ENCODE measurements around the gene ADORA1. TPM values are rescaled to one million over a fixed set of nuclear protein-coding genes. Genes with fewer than 3 reads are reported as not detected.

The ADORA1 gene
- polyA plus RNA-seq, 3 donors, result 0.13 to 1.1 TPM; not detected in 1

DNA sequence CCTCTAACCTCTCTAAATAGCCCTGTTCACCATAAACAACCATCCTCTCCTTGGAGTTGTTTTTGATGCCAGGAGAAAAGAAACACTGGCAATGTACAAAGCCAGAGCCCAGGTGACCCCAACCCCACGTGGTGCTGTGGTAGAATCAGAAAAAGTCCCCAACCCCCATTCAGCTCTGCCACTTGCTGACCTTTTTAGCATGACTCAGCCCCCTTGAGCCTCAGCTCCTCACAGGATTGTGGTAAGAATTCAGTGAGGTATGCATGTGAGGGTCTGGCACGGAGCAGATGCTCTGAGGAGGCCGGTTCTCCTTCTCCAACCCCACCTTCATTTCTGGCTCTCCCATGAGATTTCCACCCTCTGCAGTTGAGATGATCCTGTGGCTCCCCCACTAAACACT, 70.1 kb downstream of the ADORA1 start:
- no peak overlapping the region for H3K27ac ChIP-seq (ENCODE audit: low read depth in 1 of 2, low read length in 2 of 2)
- no peak overlapping the region for H3K27ac Mint-ChIP-seq
- H3K27me3 ChIP-seq (ENCODE audit: control insufficient read depth in 2 of 2, insufficient read depth in 2 of 2, low read length in 2 of 2), result no peaks in the 10 kb centered on the region
- no peaks in the 10 kb centered on the region for H3K79me2 ChIP-seq (ENCODE audit: insufficient read depth, low read length)
- H3K27me3 Mint-ChIP-seq (ENCODE audit: low read depth in 3 of 3), result peaks cover 0 to 7% (median 2%) of the 10 kb centered on the region in 3 donors
- TF ChIP-seq CTCF (IDR thresholded peaks at IDR 0.05), result no peak
- no peaks in the 10 kb centered on the region for H4K20me1 ChIP-seq (ENCODE audit: insufficient read depth, low read length)
- intact Hi-C loops (cut with micrococcal nuclease), result no loop called here
- peaks cover 36 to 37% of the 10 kb centered on the region in 2 donors for H3K4me1 ChIP-seq (ENCODE audit: control insufficient read depth in 1 of 2, insufficient read depth in 2 of 2, low read length in 2 of 2)
- H3K4me1 Mint-ChIP-seq, result peaks cover 47% of the 10 kb centered on the region
- peaks cover 0 to 9% of the 10 kb centered on the region in 2 donors for H3K36me3 Mint-ChIP-seq
- no peak overlapping the region for H3K4me3 Mint-ChIP-seq
- H3K9me3 Mint-ChIP-seq, result peaks cover 0 to 6% (median 3%) of the 10 kb centered on the region in 7 donors
- peaks cover 0 to 3% of the 10 kb centered on the region in 2 donors for H3K9me3 ChIP-seq (replicated peaks in 1 of 2; ENCODE audit: control insufficient read depth in 1 of 2, insufficient read depth in 1 of 2, low read length in 2 of 2)
- H2AFZ ChIP-seq (ENCODE audit: insufficient read depth, low read depth, low read length, poor library complexity, severe bottlenecking), result no peak overlapping the region
- H3K4me2 ChIP-seq (replicated peaks; ENCODE audit: extremely low read depth, low read length, poor library complexity, severe bottlenecking), result no peak overlapping the region
- H3K9ac ChIP-seq (ENCODE audit: insufficient read depth, low read length, poor library complexity, severe bottlenecking), result no peak overlapping the region
- no CpG with 5 or more reads among the region's 3 CpGs for WGBS (ENCODE audit: insufficient coverage)
- DNase-seq, result no peak
- H3K4me3 ChIP-seq (replicated peaks in 1 of 3; ENCODE audit: low read depth in 2 of 3, low read length in 3 of 3), result no peak overlapping the region
- H3K36me3 ChIP-seq (replicated peaks in 1 of 2; ENCODE audit: control insufficient read depth in 1 of 2, insufficient read depth in 2 of 2, low read length in 2 of 2), result no peaks in the 10 kb centered on the region

DNA sequence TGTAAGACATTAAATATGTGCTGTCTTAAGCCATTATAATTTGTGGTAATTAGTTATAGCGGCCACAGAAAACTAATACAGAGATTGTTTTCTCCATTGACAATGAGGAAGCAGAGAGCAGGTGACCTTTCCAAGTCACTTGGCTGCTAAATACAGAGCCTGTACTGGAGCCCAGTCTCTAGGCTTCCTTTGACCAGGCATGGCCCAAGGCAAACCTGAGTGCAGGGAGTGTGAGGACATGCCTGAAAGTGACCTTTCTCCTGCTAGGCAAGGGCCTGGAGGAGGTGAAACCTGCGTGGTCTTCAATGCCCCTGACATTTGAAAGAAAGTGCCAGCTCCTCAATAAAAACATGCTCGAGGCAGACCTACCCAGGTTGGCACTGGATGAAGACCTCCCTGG, 71.5 kb downstream of the ADORA1 start:
- no peak for DNase-seq
- Mint-ChIP-seq H3K27ac (peak overlapping the region in 1 of 7 donors; percentile 8), H3K4me1 (peaks cover 60% of the 10 kb centered on the region), H3K4me3 (no peak overlapping the region), H3K9me3 (peaks cover 0 to 9% (median 3%) of the 10 kb centered on the region in 7 donors), H3K36me3 (peaks cover 0 to 10% of the 10 kb centered on the region in 2 donors), H3K27me3 (ENCODE audit: low read depth in 3 of 3) (peaks cover 0 to 8% (median 2%) of the 10 kb centered on the region in 3 donors)
- H3K4me1 ChIP-seq (ENCODE audit: control insufficient read depth in 1 of 2, insufficient read depth in 2 of 2, low read length in 2 of 2), result peaks cover 47 to 48% of the 10 kb centered on the region in 2 donors
- no peak overlapping the region for H3K9ac ChIP-seq (ENCODE audit: insufficient read depth, low read length, poor library complexity, severe bottlenecking)
- no peaks in the 10 kb centered on the region for H4K20me1 ChIP-seq (ENCODE audit: insufficient read depth, low read length)
- no peak overlapping the region for H3K4me3 ChIP-seq (replicated peaks in 1 of 3; ENCODE audit: low read depth in 2 of 3, low read length in 3 of 3)
- 100% methylated on average over 1 of the region's 3 CpGs for WGBS (ENCODE audit: insufficient coverage)
- TF ChIP-seq CTCF (IDR thresholded peaks at IDR 0.05), result no peak
- H3K79me2 ChIP-seq (ENCODE audit: insufficient read depth, low read length), result no peaks in the 10 kb centered on the region
- no peak overlapping the region for H2AFZ ChIP-seq (ENCODE audit: insufficient read depth, low read depth, low read length, poor library complexity, severe bottlenecking)
- peaks cover 0 to 3% of the 10 kb centered on the region in 2 donors for H3K9me3 ChIP-seq (replicated peaks in 1 of 2; ENCODE audit: control insufficient read depth in 1 of 2, insufficient read depth in 1 of 2, low read length in 2 of 2)
- H3K4me2 ChIP-seq (replicated peaks; ENCODE audit: extremely low read depth, low read length, poor library complexity, severe bottlenecking), result no peak overlapping the region
- no peaks in the 10 kb centered on the region for H3K36me3 ChIP-seq (replicated peaks in 1 of 2; ENCODE audit: control insufficient read depth in 1 of 2, insufficient read depth in 2 of 2, low read length in 2 of 2)
- H3K27me3 ChIP-seq (ENCODE audit: control insufficient read depth in 2 of 2, insufficient read depth in 2 of 2, low read length in 2 of 2), result no peaks in the 10 kb centered on the region
- intact Hi-C loops (cut with micrococcal nuclease), result no loop called here
- no peak overlapping the region for H3K27ac ChIP-seq (ENCODE audit: low read depth in 1 of 2, low read length in 2 of 2)

Data from CD14-positive monocyte (primary cell).